Lung (tissue), 12 donors: ENCODE results near the gene PTCD2. TPM values are rescaled to one million over a fixed set of nuclear protein-coding genes. Genes with fewer than 3 reads are reported as not detected.

ENCODE experiments used
- ATAC-seq: fragments of 200-7000 bp; cut with Tn5 transposase; one replicate; pipeline ENCODE4 v1.9.1; 2020; ENCODE audit warnings: moderate number of reproducible peaks; ENCODE audit not compliant: insufficient read depth, low FRiP score
- DNase-seq, 3 donors: peaks; one replicate each; pipeline ENCODE4 v3.0.0-alpha.2; 2013 to 2017
- H3K27ac ChIP-seq, 2 donors: one replicate each; pipeline ENCODE4 v1.5.1; 2013; ENCODE audit warnings: mild to moderate bottlenecking in 2 of 2, moderate library complexity in 2 of 2, control low read depth in 1 of 2, inconsistent platforms in 1 of 2, low read depth in 1 of 2, low read length in 1 of 2
- H3K27me3 ChIP-seq, 3 donors: one replicate each; pipeline ENCODE4 v1.5.1; 2013; ENCODE audit warnings: low read length in 2 of 3; ENCODE audit not compliant: control insufficient read depth in 3 of 3, insufficient read depth in 3 of 3
- H3K36me3 ChIP-seq, 4 donors: one replicate each; pipeline ENCODE4 v1.5.1; 2013; ENCODE audit warnings: low read length in 4 of 4, mild to moderate bottlenecking in 1 of 4, moderate library complexity in 1 of 4; ENCODE audit not compliant: control insufficient read depth in 4 of 4, insufficient read depth in 4 of 4
- H3K4me1 ChIP-seq, 5 donors: one replicate each; pipeline ENCODE4 v1.5.1; 2013; ENCODE audit warnings: low read length in 5 of 5, mild to moderate bottlenecking in 2 of 5, moderate library complexity in 1 of 5; ENCODE audit not compliant: control insufficient read depth in 5 of 5, insufficient read depth in 5 of 5
- H3K4me3 ChIP-seq: one replicate; pipeline ENCODE4 v1.5.1; 2013; ENCODE audit warnings: mild to moderate bottlenecking, control low read depth, moderate library complexity
- H3K9ac ChIP-seq, 2 donors: one replicate each; pipeline ENCODE4 v1.5.1; 2013; ENCODE audit warnings: low read length in 2 of 2, control low read depth in 1 of 2; ENCODE audit not compliant: insufficient read depth in 1 of 2
- H3K9me3 ChIP-seq, 4 donors: one replicate each; pipeline ENCODE4 v1.5.1; 2013; ENCODE audit warnings: low read length in 3 of 4, mild to moderate bottlenecking in 1 of 4, moderate library complexity in 1 of 4; ENCODE audit not compliant: control insufficient read depth in 4 of 4, insufficient read depth in 3 of 4
- WGBS, 2 donors: extraction: QIAGEN DNeasy Blood & Tissue Kit; methylation state at CpG; one replicate each; pipeline ENCODE4 v1.1.7; 2013; 5-methylcytosine and 5-hydroxymethylcytosine counted together
- polyA plus RNA-seq, 2 donors: library from polyadenylated mRNA; stranded (reverse); fragments of 200-250 nt; gene quantifications; one replicate each; pipeline ENCODE4 v1.2.1, GENCODE V29; 2013
- total RNA-seq, 2 donors: library from RNA; depleted of rRNA in 1 of 2; stranded (reverse); fragments of >200 nt in 1 of 2; gene quantifications; one replicate each; pipeline ENCODE4 v1.2.1, GENCODE V29; 2014 to 2021
- TF ChIP-seq, protein P1 (sequence below): IDR thresholded peaks from 2 replicates; pipeline ENCODE4 v1.5.1; 2012; ENCODE audit warnings: mild to moderate bottlenecking; ENCODE audit errors: control extremely low read depth, extremely low read depth
- donor health status: control.
- donor health status: control.
- donor health status: Bipolar disorder and iron deficiency.
- donor health status: healthy.
- donor health status: DM: yes; HTN: yes; CAD: no.

PTCD2 gene
- total and polyA plus RNA-seq, 4 donors = 1.9 to 12.0 (median 6.3) TPM

DNA sequence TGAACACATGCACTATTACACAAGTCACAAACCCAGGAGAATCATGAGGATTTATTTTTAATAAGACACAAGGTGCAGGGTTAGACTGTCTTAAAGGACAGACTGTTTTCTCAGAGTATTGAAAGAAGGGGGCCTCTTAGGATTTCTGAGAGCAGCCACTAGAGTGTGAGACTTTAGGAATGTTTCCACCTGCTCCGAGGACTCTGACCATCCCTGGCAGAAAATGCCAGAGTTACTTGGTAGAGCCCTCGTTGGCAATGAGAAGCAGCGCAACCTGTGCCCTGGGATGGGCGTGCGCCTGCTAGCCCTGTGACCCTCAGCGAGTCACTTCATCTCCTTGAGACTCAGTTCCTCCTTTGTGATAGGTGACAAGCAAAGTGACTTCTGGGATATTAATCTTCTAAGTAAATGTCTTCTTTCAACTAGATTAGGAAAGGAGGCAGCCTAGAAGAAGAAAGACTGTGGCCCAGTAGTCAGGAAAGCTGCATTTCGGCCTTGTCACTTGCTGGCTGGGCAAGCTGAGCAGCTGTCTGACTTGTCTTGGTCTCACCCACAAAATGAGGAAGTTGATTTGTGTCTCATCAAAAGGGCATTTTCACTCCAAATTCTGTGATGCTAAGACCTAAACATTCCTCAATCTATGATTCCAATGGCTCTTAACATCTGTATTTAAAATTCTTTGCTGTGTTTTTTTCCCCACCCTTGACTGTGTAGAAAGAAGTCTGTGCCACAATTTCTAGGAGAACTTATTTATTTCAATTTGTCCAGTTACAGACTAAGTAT is 60.5 kb downstream of the PTCD2 start:
- Histone ChIP-seq H3K36me3 (no peaks in the 10 kb centered on the region), H3K4me3 (no peak overlapping the region), H3K4me1 (peaks cover 0 to 13% (median 0%) of the 10 kb centered on the region in 5 donors), H3K27me3 (no peaks in the 10 kb centered on the region), H3K9ac (no peak overlapping the region), H3K27ac (no peak overlapping the region), H3K9me3 (no peaks in the 10 kb centered on the region)
- TF ChIP-seq, protein P1, sequence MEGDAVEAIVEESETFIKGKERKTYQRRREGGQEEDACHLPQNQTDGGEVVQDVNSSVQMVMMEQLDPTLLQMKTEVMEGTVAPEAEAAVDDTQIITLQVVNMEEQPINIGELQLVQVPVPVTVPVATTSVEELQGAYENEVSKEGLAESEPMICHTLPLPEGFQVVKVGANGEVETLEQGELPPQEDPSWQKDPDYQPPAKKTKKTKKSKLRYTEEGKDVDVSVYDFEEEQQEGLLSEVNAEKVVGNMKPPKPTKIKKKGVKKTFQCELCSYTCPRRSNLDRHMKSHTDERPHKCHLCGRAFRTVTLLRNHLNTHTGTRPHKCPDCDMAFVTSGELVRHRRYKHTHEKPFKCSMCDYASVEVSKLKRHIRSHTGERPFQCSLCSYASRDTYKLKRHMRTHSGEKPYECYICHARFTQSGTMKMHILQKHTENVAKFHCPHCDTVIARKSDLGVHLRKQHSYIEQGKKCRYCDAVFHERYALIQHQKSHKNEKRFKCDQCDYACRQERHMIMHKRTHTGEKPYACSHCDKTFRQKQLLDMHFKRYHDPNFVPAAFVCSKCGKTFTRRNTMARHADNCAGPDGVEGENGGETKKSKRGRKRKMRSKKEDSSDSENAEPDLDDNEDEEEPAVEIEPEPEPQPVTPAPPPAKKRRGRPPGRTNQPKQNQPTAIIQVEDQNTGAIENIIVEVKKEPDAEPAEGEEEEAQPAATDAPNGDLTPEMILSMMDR = no peak
- ATAC-seq (no peak), DNase-seq (no peak)
- WGBS, 2 donors = 64 to 78% methylated on average over 7 of the region's 7 CpGs

DNA sequence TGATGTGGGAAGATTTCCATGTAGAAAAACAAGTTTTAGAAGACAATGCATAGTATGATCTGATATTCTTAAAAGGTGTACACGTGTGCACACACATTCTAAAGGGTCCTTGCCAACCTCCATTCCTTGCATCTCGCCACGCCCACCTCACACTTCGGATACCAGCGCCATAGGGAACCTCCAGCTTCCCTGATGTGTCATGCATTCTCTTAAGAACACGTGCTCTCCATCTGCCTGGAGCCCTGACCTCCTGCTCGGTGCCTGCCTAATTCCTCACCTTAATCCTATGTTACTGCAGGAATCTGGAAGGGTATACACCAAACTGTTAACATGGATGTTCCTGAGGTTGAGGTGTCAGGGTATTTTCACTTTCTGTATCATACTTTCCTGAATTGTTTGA is 63.1 kb downstream of the PTCD2 start:
- 78 to 82% methylated on average over 7 of the region's 7 CpGs for WGBS, 2 donors
- TF ChIP-seq, protein P1 = no peak
- Histone ChIP-seq H3K9me3 (no peaks in the 10 kb centered on the region), H3K9ac (no peak overlapping the region), H3K27me3 (no peaks in the 10 kb centered on the region), H3K36me3 (no peaks in the 10 kb centered on the region), H3K27ac (no peak overlapping the region), H3K4me3 (no peak overlapping the region), H3K4me1 (peaks cover 0 to 12% (median 0%) of the 10 kb centered on the region in 5 donors)
- no peak for ATAC-seq
- DNase-seq = no peak

DNA sequence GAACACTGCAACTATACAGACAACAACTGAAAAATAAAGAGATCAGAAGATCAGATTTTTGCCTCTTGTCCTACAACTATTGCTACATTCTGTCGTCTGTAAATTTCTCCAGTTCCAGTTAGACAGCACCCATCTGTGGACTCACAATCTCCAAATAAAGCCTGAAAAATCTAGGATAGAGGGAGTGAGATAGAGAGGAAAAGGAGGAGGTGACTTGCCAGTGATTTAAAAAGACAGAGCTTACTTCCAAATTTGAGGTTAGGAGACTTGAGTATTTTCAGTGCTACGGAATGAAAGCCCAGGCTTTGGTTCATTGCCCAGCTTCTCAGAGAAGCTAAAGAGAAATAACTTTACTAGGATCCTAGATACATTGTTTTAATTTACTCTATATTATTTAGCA is 63.6 kb downstream of the PTCD2 start:
- H3K36me3 ChIP-seq = no peaks in the 10 kb centered on the region
- no peaks in the 10 kb centered on the region for H3K27me3 ChIP-seq
- H3K9me3 ChIP-seq = no peaks in the 10 kb centered on the region
- ATAC-seq = no peak
- no peak for DNase-seq
- no peak overlapping the region for H3K27ac ChIP-seq
- TF ChIP-seq, protein P1 = no peak
- 68 to 86% methylated on average over 2 of the region's 2 CpGs for whole genome bisulfite sequencing, 2 donors
- H3K4me3 ChIP-seq = no peak overlapping the region
- H3K4me1 ChIP-seq = peaks cover 0 to 8% (median 0%) of the 10 kb centered on the region in 5 donors
- no peak overlapping the region for H3K9ac ChIP-seq
